ENCODE data around the gene HEATR9. TPM values are rescaled to one million over a fixed set of nuclear protein-coding genes. Genes with fewer than 3 reads are reported as not detected.

Gene HEATR9
- total RNA-seq, 1 experiment from 2014 or later = not detected

GRCh38 chr17:35901631-35902175, 33.0 kb upstream of the HEATR9 start:
- Mint-ChIP-seq H3K9me3 (peaks cover 19% of the 10 kb centered on the region), H3K27me3 (ENCODE audit: low read depth) (no peaks in the 10 kb centered on the region; the same call in 1 of the 2 replicates), H3K4me3 (no peak overlapping the region), H3K4me1 (no peaks in the 10 kb centered on the region), H3K27ac (no peak overlapping the region), H3K36me3 (no peaks in the 10 kb centered on the region)
- ATAC-seq (no peak), DNase-seq (ENCODE audit: low spot score) (no peak)
- ChIA-PET POLR2A (no interaction called here), CTCF (no interaction called here)
- TF ChIP-seq ZNF396 (CRISPR knock-in tag; IDR thresholded peaks at IDR 0.05; ENCODE audit: borderline replicate concordance) = no peak
- no peak for TF ChIP-seq TEAD1 (CRISPR knock-in tag; IDR thresholded peaks at IDR 0.05)
- no peak for TF ChIP-seq HMGXB4 (CRISPR knock-in tag; IDR thresholded peaks at IDR 0.05)
- TF ChIP-seq ZNF532 (CRISPR knock-in tag; IDR thresholded peaks at IDR 0.05; ENCODE audit: borderline replicate concordance) = no peak
- TF ChIP-seq FOXP4 (CRISPR knock-in tag; IDR thresholded peaks at IDR 0.05) = no peak
- TF ChIP-seq PRDM15 (CRISPR knock-in tag; IDR thresholded peaks at IDR 0.05) = no peak
- no peak for TF ChIP-seq ZNF671 (CRISPR knock-in tag; IDR thresholded peaks at IDR 0.05)
- TF ChIP-seq CTCF (IDR thresholded peaks at IDR 0.05) = no peak
- TF ChIP-seq ATF6 (CRISPR knock-in tag; IDR thresholded peaks at IDR 0.05) = no peak
- no peak for TF ChIP-seq ZSCAN18 (CRISPR knock-in tag; IDR thresholded peaks at IDR 0.05)
- no peak for TF ChIP-seq CBFB (CRISPR knock-in tag; IDR thresholded peaks at IDR 0.05; ENCODE audit: low read depth)
- no peak for TF ChIP-seq ARID4B (CRISPR knock-in tag; IDR thresholded peaks at IDR 0.05; ENCODE audit: borderline replicate concordance)
- TF ChIP-seq ZMAT4 (CRISPR knock-in tag; IDR thresholded peaks at IDR 0.05) = no peak

All from WTC11 (cell line).